GM10847 (cell line): ENCODE data around the gene SLC45A1.

Source experiments
- POLR2A ChIP-seq: IDR thresholded peaks from 2 replicates; pipeline ENCODE4 v1.6.1; 2011; ENCODE audit not compliant: insufficient read length; ENCODE audit errors: extremely low read depth

Gene SLC45A1

DNA sequence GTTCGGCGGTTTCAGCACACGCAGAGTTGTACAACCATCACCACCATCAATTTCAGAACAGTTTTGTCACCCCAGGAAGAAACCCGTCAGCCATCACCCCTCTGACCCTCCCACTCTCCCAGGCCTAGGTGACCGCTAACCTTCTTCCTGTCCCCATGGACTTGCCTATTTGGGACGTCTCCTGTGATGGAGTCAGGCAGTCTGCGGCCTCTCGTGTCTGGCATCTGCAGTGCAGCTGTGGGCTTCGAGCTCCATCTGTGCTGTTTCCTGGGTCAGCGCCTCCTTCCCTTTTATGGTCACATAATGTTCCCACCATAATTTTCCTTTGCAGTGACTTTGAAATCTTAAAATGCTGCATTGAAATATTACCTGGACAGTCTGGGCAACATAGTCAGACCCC lies 24.4 kb downstream of the SLC45A1 start:
- no peak for TF ChIP-seq POLR2A

DNA sequence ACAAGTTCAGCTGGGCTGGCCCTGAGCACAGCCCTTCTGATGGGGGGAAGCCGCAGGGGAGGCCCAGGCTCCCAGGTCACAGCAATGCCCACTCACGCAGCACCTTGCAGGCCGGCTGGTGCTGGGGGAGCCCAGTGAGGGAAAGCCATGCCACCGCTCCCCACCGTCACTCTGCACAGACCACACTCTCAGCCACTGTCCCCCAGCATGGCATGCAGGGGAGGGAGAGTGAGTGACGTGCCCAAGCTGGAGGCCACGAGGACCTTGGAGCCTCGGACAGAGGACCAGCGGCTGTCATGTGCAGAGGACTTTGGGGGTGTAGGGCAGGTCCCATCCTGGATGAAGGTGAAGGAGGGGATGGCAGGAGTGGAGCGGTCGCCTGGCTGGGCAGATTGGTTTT lies 25.1 kb downstream of the SLC45A1 start:
- no peak for TF ChIP-seq POLR2A

DNA sequence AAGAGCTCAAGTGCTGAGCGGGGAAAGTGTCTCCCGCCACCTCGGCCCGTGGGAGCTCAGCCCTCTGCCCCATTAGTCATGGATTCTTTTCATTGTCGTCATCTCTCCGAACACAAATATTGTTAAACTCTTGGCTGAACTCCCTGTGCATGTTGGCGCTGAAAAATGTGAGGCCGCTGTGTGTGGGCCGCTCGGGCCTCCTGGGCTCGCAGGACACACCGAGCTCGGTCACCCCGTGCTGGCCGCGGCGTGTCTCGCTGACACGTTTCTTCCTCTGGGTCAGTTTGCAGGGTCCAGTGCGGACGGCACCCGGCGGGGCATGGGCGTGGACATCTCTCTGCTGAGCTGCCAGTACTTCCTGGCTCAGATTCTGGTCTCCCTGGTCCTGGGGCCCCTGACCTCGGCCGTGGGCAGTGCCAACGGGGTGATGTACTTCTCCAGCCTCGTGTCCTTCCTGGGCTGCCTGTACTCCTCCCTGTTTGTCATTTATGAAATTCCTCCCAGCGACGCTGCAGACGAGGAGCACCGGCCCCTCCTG lies 25.6 kb downstream of the SLC45A1 start:
- no peak for TF ChIP-seq POLR2A

DNA sequence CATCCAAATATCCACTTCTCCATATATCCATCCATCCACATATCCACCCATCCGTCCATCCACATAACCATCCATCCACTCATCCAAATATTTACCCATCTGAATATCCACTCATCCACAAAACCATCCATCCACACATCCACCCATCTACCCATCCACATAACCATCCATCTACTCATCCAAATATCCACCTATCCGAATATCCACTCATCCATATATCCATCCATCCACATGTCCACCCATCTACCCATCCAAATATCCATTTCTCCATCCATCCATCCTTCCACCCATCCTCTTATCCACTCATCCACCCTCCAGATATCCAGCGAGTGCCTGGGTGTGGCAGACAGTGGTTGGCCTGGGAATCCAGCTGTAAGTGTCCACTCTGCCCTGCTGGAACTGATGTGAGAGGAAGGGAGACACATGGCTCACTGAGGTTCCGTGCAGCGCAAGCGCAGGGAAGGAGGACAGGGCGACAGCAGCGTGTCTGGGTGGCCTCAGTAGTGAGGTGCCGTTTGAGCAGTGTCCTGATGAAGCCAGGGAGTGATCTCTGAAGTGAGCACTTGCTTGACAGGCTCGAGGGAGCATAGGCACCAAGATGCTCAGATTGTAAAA lies 27.1 kb downstream of the SLC45A1 start:
- TF ChIP-seq POLR2A: no peak

DNA sequence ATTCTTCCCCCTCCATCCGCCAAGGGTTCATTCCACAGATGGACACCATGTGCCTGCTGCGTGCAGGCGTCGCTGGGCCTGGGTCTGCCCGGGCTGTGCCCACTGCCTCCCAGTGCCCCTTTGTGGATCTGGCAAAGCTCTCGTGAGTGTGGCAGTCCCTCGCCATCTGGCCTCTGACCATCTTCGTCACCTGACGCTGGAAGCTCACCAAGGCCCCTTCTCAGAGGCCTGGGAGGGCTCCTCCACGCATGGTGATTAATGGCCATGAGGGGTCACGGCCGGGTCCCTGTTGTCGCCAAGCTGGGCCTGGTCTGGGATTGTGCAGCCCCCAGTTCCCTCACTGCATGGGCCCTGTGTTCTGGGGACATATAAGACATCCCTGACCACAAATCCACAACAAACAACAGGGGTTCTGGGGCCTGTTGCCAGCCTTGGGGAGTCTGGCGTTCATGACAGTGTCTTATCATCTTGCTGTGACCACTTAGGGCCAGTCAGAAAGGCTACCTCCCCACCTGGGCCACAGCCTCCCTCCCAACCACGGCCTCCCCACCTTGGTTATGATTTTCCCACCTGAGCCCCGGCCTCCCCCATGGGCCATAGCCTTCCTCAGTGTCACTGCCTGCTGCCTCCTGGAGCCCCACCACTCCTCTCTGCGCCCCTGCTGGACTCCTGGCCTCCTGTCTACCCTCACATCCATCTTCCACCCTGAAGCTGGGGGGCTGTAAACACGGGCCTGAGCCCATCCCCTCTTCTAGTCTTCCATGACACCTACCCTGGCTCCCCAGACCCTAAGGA lies 27.9 kb downstream of the SLC45A1 start:
- TF ChIP-seq POLR2A: no peak

DNA sequence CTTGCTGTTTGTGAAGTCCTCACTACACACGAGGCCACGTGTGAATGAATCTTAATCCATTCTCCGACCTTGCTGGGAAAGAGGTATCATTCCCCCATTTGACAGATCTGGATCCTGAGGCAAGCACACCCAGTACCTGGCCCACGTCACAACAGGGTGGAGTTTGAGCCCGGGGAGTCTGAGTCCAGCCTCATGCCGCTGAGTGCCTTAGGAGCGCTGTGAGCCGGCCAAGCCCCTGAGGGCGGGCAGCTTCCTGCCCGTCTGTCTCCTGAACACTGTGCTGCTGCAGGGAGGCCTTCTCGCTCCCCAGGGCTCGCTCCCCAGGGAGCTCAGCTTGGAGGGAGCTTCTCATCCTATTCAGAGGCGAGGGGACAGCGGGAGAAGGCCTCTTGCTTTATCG lies 29.7 kb downstream of the SLC45A1 start:
- no peak for TF ChIP-seq POLR2A

DNA sequence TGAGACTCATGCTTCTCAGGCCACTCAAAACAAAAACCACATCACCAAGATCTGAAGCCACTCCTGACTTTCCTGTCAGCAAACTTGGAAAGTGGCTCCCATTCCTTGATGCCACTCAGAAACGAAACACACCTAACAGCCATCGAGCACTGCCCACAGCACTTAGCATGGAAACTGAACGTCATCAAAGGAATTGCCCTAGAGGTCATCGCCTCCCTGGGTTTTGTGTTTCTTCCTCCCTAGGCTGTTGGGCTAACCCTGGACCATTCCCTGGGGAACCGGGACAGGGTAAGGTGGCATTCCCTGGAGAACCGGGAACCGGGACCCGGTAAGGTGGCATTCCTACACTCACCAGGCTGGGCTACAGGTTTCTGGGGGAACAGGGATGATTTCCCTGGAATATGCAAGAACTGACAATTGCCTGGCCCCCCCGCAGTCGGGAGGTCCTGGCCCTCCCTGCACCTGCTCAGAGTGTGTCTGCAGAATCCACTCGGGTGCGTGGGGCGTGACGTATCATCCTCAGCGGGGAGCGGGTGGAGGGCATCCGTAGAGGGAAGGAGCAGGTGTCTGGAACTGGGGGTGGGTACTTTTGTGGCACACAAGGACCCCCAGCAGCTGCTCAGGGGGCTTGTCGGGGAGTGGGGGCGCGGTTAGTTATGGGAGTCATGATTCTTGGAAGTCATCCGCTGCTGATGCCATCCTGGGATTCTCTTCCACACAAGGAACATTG lies 30.3 kb downstream of the SLC45A1 start:
- TF ChIP-seq POLR2A: no peak

DNA sequence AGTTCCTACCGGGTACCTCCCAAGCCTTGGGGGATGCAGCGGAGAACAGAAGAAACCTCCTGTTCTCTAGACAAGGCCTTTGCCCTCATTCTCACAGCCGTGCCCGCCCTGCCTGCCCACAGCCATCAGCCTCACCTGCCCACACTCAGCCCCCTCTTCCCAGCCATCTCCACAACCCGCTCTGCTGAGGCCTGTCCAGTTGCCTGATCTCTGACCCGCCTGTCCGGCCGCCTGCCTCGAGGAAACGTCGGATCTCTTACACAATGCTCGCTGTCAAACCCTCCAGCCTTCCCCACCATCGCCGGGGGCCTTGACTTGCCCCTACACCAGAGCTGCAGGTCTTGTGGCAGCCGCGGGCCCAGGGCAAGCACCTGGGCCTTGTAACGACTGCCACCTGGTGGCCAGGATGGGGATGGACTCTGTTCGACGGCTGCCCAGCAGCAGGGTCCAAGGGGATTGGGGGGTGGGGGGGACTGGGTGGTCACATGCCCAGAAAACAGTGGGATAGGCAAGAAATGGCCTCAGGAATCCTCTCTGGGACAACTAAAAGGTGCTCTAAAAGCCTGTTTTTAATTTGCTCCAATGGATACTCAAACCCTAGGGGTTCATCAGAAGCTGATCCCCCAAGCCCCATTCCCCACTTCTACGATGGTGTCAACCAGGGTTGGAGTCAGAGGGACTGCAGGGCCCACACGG lies 31.0 kb downstream of the SLC45A1 start:
- TF ChIP-seq POLR2A: no peak

DNA sequence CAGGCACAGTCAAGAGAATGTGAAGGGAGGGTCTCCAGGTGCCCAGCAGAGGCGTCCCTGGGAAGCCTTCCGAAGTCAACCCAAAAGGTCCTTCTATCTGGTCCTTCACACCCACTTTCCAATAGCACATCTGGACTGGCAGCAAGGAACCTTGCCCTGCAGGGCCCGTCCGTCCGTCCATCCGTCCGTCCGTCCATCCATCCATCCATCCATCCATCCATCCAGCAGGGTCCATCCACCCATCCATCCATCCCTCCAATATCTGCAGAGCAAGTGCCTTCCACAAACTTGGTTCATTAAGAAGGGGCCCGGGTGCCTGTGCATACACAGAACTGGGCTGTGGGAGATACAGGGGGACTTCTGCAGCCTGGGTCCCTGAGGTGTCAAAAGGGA lies 31.6 kb downstream of the SLC45A1 start:
- no peak for TF ChIP-seq POLR2A

DNA sequence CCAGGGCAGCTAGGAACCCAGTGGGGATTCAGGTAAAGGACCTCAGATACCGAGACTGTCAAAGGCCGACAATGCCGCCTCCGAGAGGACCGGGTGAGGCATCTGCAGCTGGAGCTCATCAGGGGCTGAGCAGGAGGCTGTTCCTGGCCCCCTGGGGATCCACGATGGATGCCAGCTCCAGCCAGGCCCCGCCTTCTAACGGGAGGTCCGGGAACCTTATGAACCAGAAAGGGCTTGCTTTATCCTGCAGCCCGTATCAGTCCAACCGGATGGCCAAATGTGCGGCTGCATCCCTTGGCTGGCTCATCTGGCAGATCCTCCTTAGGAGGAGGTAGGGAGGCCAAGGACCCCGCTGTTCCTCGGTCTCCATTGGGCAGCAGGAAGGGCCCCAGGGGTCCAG lies 32.0 kb downstream of the SLC45A1 start:
- TF ChIP-seq POLR2A: no peak

DNA sequence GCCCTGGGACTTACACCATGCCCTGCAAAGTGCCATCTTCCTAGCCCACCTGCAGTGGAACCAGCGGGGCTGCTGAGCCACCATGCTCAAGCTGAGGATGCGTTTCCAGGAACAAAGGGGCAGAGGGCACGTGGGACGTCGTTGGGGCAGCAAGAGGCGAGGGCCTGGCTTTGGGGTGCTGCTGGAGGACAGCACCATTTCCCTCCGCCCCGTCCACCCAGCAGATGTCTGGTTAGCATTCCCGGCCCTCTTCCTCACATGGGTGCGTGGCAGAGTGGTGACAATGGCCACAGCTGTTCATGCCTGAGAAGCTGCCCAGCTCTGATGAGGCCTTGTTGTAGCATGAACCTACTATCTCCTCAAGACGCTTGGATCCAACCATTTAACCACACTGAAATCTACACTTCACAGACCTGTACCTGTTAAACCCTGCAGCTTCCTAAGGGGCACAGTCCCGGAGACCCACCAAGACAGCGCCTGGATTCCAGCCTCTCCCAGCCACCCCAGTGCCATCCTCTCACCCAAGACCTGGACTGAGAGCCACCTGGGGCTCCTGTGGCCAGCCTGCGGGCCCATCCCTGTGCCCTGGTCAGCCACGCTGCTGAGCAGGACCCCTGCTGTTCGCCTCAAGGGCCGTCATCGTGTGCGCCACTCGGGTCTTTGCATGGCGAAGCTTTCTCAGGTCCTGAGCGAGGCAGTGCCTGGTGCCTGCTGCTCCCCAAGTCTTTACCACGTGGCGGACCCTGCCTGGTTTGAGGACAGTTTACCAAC lies 33.2 kb downstream of the SLC45A1 start:
- no peak for TF ChIP-seq POLR2A

DNA sequence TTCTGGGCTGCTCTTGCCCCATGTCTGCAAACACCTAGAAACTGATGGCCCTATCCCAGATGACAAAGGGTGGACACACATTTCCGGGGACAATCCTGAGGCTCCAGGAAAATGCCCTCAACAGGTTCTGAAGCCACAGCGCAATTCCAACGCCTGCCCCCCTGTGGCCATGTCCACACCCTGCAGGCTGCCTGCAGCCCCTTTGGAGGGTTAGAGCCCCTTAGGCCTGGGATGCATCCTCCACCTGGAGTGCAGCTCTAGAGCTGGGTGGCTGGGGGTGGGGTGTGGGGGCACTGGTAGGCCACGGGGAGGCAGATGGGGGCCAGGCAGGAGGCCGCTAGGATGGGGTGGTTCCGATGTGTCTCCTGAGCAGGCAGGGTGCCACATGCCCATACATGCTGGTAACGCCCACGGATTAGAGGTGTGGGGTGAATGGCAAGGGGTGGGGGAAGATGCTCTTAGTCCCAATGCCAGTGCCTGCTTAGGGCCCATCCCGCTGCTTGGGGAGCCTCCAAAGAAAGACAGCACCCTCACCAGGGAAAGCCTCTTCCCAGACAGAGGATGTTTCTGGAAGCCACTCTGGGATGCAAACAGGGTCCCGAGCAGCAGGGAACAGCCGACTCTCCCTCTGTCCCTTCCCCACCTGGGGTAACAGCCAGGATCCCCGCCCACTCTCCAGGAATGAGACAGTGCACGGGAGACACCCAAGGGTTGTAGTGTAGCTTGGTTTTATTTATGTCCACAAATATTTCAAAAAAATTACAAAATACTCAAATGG lies 34.0 kb downstream of the SLC45A1 start:
- no peak for TF ChIP-seq POLR2A

DNA sequence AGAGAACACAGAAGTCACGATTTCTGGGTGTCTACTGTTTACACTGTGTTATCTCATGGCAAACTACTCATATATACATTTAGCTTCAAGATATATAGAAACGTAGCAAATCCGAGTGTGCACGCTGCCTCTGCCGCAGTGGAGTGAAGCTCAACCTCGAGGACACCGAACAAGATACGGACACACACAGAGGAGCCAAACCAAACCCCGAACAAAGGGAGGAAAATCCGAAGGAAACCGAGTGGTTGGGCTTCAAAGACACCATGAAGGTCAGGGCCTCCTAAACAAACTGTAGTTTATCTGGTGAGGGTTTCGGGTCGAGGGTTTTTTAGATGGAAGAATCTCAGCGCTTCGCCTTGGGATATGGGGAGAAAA lies 34.5 kb downstream of the SLC45A1 start:
- no peak for TF ChIP-seq POLR2A
